Colonic mucosa (tissue), 4 donors: ENCODE data around the gene PCYOX1L. TPM values are rescaled to one million over a fixed set of nuclear protein-coding genes. Genes with fewer than 3 reads are reported as not detected.

Experiments used
- DNase-seq: peaks from one replicate; pipeline ENCODE4 v3.0.0-alpha.2; 2020
- H3K27ac ChIP-seq: fragments of 200-600 bp; one replicate; pipeline ENCODE4 v1.8.0; 2021
- H3K27me3 ChIP-seq: fragments of 200-600 bp; one replicate; pipeline ENCODE4 v1.8.0; 2021
- H3K36me3 ChIP-seq: fragments of 200-600 bp; one replicate; pipeline ENCODE4 v1.8.0; 2021
- H3K4me1 ChIP-seq: fragments of 200-600 bp; one replicate; pipeline ENCODE4 v1.8.0; 2021; ENCODE audit warnings: mild to moderate bottlenecking
- H3K4me3 ChIP-seq: fragments of 200-600 bp; one replicate; pipeline ENCODE4 v1.8.0; 2021
- H3K9ac ChIP-seq, 2 donors: one replicate each; pipeline ENCODE4 v1.7.0; 2013; ENCODE audit warnings: control low read depth in 2 of 2, low read depth in 2 of 2, low read length in 2 of 2
- H3K9me3 ChIP-seq: fragments of 200-600 bp; one replicate; pipeline ENCODE4 v1.8.0; 2021
- intact Hi-C: fragments of 100-400 bp; cut with DNase I; formaldehyde crosslinking; loops from one replicate; pipeline ENCODE4 v1.14.1; 2022
- total RNA-seq, 2 donors: library from RNA; stranded (reverse); fragmentation: NEBNext Ultra II Directional in 1 of 2; extraction: Animal tissue kit (Norgen Biotek cat#: 25700) in 1 of 2; gene quantifications; one replicate each; pipeline ENCODE4 v1.2.1, GENCODE V29; 2021
- TF ChIP-seq, protein P1 (sequence below): fragments of 200-600 bp; IDR thresholded peaks from one replicate; pipeline ENCODE4 v1.8.0; 2022; ENCODE audit warnings: antibody characterized with exemption, mild to moderate bottlenecking
- donor health status: healthy.
- donor health status: DM: no; HTN: no; CAD: no.
- donor health status: DM: no; HTN: no; CAD: no.

PCYOX1L gene
- total RNA-seq, 2 donors from 2014 or later = 4.0 to 10.1 TPM

DNA sequence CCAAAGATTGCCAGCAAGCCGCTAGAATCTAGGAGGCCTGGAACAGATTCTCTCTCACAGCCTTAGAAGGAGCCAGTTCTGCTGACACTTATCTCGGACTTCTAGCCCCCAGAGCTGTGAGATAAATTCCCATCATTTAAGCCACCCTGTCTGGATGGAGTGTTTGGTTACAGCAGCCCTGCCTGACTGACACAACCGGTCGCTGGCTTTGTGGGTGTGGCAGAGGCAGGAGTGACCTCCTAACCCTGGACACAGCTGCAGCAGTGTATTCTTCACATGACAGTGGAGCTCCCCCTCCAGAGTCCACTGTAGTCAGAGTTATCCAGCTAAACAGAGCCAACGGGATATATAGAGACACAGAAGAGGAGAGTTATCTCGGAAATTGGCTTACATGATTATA, 42.5 kb downstream of the PCYOX1L start:
- no peak overlapping the region for H3K4me3 ChIP-seq
- TF ChIP-seq, protein P1, sequence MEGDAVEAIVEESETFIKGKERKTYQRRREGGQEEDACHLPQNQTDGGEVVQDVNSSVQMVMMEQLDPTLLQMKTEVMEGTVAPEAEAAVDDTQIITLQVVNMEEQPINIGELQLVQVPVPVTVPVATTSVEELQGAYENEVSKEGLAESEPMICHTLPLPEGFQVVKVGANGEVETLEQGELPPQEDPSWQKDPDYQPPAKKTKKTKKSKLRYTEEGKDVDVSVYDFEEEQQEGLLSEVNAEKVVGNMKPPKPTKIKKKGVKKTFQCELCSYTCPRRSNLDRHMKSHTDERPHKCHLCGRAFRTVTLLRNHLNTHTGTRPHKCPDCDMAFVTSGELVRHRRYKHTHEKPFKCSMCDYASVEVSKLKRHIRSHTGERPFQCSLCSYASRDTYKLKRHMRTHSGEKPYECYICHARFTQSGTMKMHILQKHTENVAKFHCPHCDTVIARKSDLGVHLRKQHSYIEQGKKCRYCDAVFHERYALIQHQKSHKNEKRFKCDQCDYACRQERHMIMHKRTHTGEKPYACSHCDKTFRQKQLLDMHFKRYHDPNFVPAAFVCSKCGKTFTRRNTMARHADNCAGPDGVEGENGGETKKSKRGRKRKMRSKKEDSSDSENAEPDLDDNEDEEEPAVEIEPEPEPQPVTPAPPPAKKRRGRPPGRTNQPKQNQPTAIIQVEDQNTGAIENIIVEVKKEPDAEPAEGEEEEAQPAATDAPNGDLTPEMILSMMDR = no peak
- H3K27ac ChIP-seq = peak overlapping the region; percentile 1
- H3K4me1 ChIP-seq = no peaks in the 10 kb centered on the region
- H3K9ac ChIP-seq = peak overlapping the region in 1 of 2 donors; percentile 31
- H3K36me3 ChIP-seq = no peaks in the 10 kb centered on the region
- no peaks in the 10 kb centered on the region for H3K9me3 ChIP-seq
- no peaks in the 10 kb centered on the region for H3K27me3 ChIP-seq
- intact Hi-C loops = no loop called here
- no peak for DNase-seq

GRCh38 chr5:149401051-149401450, 43.2 kb downstream of the PCYOX1L start:
- intact Hi-C loops = no loop called here
- Histone ChIP-seq H3K4me3 (no peak overlapping the region), H3K36me3 (no peaks in the 10 kb centered on the region), H3K9ac (no peak overlapping the region), H3K27ac (no peak overlapping the region), H3K27me3 (no peaks in the 10 kb centered on the region), H3K9me3 (no peaks in the 10 kb centered on the region), H3K4me1 (no peaks in the 10 kb centered on the region)
- TF ChIP-seq, protein P1 = no peak
- no peak for DNase-seq

- Histone ChIP-seq H3K9ac (no peak overlapping the region), H3K9me3 (no peaks in the 10 kb centered on the region), H3K27ac (no peak overlapping the region), H3K4me1 (no peaks in the 10 kb centered on the region), H3K4me3 (no peak overlapping the region), H3K36me3 (no peaks in the 10 kb centered on the region), H3K27me3 (no peaks in the 10 kb centered on the region)
- TF ChIP-seq, protein P1 = no peak
- intact Hi-C loops = no loop called here
- no peak for DNase-seq
These were observed 44.4 kb downstream of the PCYOX1L start for GRCh38 chr5:149402291-149402690.

GRCh38 chr5:149403923-149404745, 46.3 kb downstream of the PCYOX1L start:
- H3K36me3 ChIP-seq = no peaks in the 10 kb centered on the region
- H3K4me1 ChIP-seq = no peaks in the 10 kb centered on the region
- no peak for DNase-seq
- no peaks in the 10 kb centered on the region for H3K9me3 ChIP-seq
- intact Hi-C loops = no loop called here
- no peak overlapping the region for H3K9ac ChIP-seq
- TF ChIP-seq, protein P1 = no peak
- H3K4me3 ChIP-seq = no peak overlapping the region
- H3K27ac ChIP-seq = peak overlapping the region; percentile 78
- H3K27me3 ChIP-seq = no peaks in the 10 kb centered on the region

GRCh38 chr5:149404746-149405549, 47.1 kb downstream of the PCYOX1L start:
- Histone ChIP-seq H3K27me3 (no peaks in the 10 kb centered on the region), H3K4me1 (no peaks in the 10 kb centered on the region), H3K9me3 (no peaks in the 10 kb centered on the region), H3K4me3 (no peak overlapping the region), H3K27ac (peak overlapping the region; percentile 78), H3K9ac (peak overlapping the region; percentile 13 to 44), H3K36me3 (no peaks in the 10 kb centered on the region)
- intact Hi-C loops = no loop called here
- DNase-seq = no peak
- TF ChIP-seq, protein P1 = no peak
